H1 (cell line): ENCODE data around the gene PAWR. TPM values are rescaled to one million over a fixed set of nuclear protein-coding genes. Genes with fewer than 3 reads are reported as not detected.

Source experiments
- SP2 ChIP-seq: IDR thresholded peaks from 2 replicates; pipeline ENCODE4 v1.6.1; 2012; ENCODE audit warnings: mild to moderate bottlenecking, low read length, inconsistent platforms
- polyA plus RNA-seq, 7 experiments: library from polyadenylated mRNA; depleted of rRNA in 3 of 7; stranded (reverse) in 5 of 7; unstranded in 2 of 7; fragments of >200 nt in 5 of 7; fragments of 200-250 nt in 2 of 7; gene quantifications; 1 replicate in 5 of 7; 2 replicates in 1 of 7; 4 replicates in 1 of 7; pipeline versions ENCODE4 v1.2.1 to v1.2.3, GENCODE V29; 2011 to 2013; ENCODE audit warnings: missing spikeins in 2 of 7, mixed read lengths in 2 of 7
- total RNA-seq: library from RNA; stranded (reverse); fragmentation: NEBNext Ultra II Directional; extraction: Animal tissue kit (Norgen Biotek cat#: 25700); gene quantifications from 2 replicates; pipeline ENCODE4 v1.2.1, GENCODE V29; 2021

The PAWR gene
- total and polyA plus RNA-seq, 2 of the 8 experiments (the other 6 are each of a cell fraction or from before 2014, with no cell fraction given): 28.3 to 327 TPM

- TF ChIP-seq SP2: no peak
These were observed 93.9 kb downstream of the PAWR start (continued) for GRCh38 chr12:79596719-79597350.
